PFSK-1 (cell line): ENCODE data around the gene COPZ2.

Experiments
- FOXP2 ChIP-seq: optimal IDR thresholded peaks from 2 replicates; pipeline ENCODE3; 2011; ENCODE audit warnings: borderline replicate concordance, control low read depth, inconsistent platforms; ENCODE audit not compliant: insufficient read depth; ENCODE audit errors: extremely low read length, extremely low read depth
- POLR2AphosphoS5 ChIP-seq: IDR thresholded peaks from 2 replicates; pipeline ENCODE4 v1.6.1; 2012; ENCODE audit warnings: low read depth, mild to moderate bottlenecking, control low read depth, low read length, moderate library complexity
- REST ChIP-seq, 2 experiments: IDR thresholded peaks; 2 replicates each; pipeline versions ENCODE4 v1.6.1 to v1.8.0; 2011 to 2012; ENCODE audit warnings: low read depth in 2 of 2, low read length in 2 of 2, control low read depth in 1 of 2, inconsistent platforms in 1 of 2, mild to moderate bottlenecking in 1 of 2, moderate library complexity in 1 of 2; ENCODE audit not compliant: insufficient read depth in 1 of 2
- SIN3A ChIP-seq: IDR thresholded peaks from 2 replicates; pipeline ENCODE4 v1.6.1; 2012; ENCODE audit warnings: mild to moderate bottlenecking, low read length, moderate library complexity, borderline replicate concordance; ENCODE audit not compliant: insufficient read depth
- TAF1 ChIP-seq: IDR thresholded peaks from 2 replicates; pipeline ENCODE4 v1.6.1; 2012; ENCODE audit warnings: low read length, control low read depth, borderline replicate concordance; ENCODE audit not compliant: insufficient read depth

DNA sequence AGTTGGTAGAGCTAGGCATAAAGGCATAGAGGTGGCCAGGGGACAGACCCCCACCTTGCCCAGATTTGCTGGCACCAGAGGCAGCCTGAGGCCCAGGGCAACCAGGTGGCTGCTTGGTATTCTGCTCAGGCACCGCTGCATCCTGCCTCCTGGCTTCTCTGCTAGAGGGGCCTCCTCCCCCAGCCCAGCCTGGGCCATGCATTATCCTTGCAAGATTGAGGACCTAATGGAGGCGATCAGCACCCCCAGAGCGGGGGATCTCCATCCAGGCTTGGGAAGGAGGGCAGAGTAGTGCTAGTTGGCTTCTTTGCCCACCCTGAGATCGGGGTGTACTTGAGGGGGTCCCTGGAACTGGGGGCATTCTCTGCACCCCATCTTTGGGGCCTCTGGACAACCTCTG lies 42.9 kb downstream of the COPZ2 start:
- TF ChIP-seq POLR2AphosphoS5 (no peak), REST (IDR thresholded peaks at IDR 0.05; ENCODE audit: insufficient read depth in 1 of 2, low read depth in 2 of 2, low read length in 2 of 2) (no peak), TAF1 (no peak), SIN3A (no peak), FOXP2 (no peak)
